ENCODE results near the gene KLF6.

DNA sequence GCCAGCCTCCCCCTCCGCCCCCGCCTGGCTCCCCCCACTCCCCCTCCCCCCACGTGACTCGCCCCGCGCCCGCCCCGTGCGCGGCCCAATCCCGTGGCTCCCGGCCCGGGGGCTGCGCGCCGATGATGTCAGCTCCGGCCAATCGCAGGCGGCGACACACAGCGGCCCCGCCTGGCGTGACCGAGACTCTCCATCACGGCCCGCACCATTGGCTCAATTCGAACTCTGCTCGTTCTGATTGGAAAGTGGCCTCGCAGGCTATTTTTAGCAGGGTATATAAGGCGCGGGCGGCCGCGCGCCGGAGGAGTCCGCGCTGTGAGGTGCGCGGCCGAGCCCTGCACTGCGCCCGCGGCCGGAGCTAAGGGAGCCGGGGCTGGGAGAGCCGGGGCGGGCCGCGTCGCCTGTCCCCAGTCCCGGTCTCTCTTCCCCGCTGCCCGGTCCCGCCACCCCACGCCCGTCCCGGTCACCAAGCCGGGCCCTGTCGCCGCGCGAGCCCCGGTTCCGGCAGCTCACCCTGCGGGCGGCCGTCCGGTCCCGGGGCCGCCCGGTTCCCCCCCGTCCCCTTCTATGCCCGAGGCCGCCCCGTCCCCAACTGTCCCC is 342 bp upstream of the KLF6 start:
- TF ChIP-seq, protein P1, sequence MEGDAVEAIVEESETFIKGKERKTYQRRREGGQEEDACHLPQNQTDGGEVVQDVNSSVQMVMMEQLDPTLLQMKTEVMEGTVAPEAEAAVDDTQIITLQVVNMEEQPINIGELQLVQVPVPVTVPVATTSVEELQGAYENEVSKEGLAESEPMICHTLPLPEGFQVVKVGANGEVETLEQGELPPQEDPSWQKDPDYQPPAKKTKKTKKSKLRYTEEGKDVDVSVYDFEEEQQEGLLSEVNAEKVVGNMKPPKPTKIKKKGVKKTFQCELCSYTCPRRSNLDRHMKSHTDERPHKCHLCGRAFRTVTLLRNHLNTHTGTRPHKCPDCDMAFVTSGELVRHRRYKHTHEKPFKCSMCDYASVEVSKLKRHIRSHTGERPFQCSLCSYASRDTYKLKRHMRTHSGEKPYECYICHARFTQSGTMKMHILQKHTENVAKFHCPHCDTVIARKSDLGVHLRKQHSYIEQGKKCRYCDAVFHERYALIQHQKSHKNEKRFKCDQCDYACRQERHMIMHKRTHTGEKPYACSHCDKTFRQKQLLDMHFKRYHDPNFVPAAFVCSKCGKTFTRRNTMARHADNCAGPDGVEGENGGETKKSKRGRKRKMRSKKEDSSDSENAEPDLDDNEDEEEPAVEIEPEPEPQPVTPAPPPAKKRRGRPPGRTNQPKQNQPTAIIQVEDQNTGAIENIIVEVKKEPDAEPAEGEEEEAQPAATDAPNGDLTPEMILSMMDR (conservative IDR thresholded peaks at IDR 0.05; ENCODE audit: low read depth in 2 of 2), result no peak
- peak; percentile 85 for TF ChIP-seq POLR2AphosphoS5 (IDR thresholded peaks at IDR 0.05; ENCODE audit: low read depth)
- no peak for TF ChIP-seq EZH2 (IDR thresholded peaks at IDR 0.05; ENCODE audit: low read depth, unreplicated experiment)
- TF ChIP-seq EZH2phosphoT487 (IDR thresholded peaks at IDR 0.05; ENCODE audit: unreplicated experiment), result no peak
- TF ChIP-seq ETS1 (IDR thresholded peaks at IDR 0.05), result no peak
